Adrenal gland (tissue), 5 donors: ENCODE results near the gene MRGPRE.

Experiments
- POLR2A ChIP-seq, 2 donors: fragments of 450-650 bp; IDR thresholded peaks; one replicate each; pipeline ENCODE4 v1.6.1; 2017; ENCODE audit warnings: antibody characterized with exemption in 2 of 2, mild to moderate bottlenecking in 2 of 2, moderate library complexity in 1 of 2
- TF ChIP-seq, protein P1 (sequence below), 6 experiments: fragments of 450-650 bp in 4 of 6; fragments of 200-600 bp in 2 of 6; sonication (generic) in 1 of 6; IDR thresholded peaks; 1 replicate in 5 of 6; 2 replicates in 1 of 6; pipeline versions ENCODE4 v1.5.1 to v1.8.0; 2016 to 2021; ENCODE audit warnings: antibody characterized with exemption in 6 of 6, mild to moderate bottlenecking in 2 of 6, moderate library complexity in 1 of 6
- donor health status: DM: no; HTN: no; CAD: no.

DNA sequence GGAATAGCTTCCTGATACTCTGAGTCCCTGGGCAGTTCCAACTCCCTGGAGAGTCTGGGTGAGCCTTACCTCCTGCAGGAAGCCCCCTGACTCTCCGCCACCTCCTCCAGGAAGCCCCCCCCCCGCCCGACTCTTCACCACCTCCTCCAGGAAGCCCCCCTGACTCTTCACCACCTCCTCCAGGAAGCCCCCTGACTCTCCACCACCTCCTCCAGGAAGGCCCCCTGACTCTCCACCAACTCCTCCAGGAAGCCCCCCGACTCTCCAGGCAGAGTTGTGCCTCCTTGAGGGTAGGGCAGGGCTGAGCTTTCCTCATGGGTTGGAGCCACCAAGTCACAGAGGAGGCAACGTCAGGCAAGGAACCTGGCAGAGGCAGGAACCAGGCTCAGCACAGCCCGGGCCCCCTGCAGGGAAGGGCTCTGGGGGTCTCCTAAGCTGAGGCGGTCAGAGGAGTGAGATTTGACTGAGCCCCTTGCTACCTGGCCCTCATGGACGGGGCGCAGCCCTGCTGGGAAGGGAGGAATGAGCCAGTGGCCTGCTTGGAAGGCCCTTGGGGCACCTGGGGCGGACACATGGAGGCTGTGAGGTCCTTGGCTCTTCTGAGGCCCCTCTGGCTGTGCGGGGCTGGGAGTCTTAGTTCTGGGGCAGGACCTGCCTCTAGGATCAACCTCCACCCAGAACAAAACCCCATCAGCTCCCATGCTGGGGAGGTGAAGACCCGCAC is 31.7 kb downstream of the MRGPRE start:
- TF ChIP-seq, protein P1, sequence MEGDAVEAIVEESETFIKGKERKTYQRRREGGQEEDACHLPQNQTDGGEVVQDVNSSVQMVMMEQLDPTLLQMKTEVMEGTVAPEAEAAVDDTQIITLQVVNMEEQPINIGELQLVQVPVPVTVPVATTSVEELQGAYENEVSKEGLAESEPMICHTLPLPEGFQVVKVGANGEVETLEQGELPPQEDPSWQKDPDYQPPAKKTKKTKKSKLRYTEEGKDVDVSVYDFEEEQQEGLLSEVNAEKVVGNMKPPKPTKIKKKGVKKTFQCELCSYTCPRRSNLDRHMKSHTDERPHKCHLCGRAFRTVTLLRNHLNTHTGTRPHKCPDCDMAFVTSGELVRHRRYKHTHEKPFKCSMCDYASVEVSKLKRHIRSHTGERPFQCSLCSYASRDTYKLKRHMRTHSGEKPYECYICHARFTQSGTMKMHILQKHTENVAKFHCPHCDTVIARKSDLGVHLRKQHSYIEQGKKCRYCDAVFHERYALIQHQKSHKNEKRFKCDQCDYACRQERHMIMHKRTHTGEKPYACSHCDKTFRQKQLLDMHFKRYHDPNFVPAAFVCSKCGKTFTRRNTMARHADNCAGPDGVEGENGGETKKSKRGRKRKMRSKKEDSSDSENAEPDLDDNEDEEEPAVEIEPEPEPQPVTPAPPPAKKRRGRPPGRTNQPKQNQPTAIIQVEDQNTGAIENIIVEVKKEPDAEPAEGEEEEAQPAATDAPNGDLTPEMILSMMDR (IDR thresholded peaks at IDR 0.05): no peak
- TF ChIP-seq POLR2A (IDR thresholded peaks at IDR 0.05): no peak
